ENCODE measurements around the gene CES4A.

The CES4A gene

GRCh38 chr16:67009158-67009557, 20.8 kb downstream of the CES4A start:
- H3K79me1 ChIP-seq (ENCODE audit: low read depth, low read length): no peaks in the 10 kb centered on the region
- no peak overlapping the region for H3K4me2 ChIP-seq (ENCODE audit: insufficient read depth, low read length, poor library complexity, severe bottlenecking)
- H2BK120ac ChIP-seq (ENCODE audit: low read depth, low read length): no peak overlapping the region
- H2AFZ ChIP-seq (ENCODE audit: low read length): no peak overlapping the region
- no CpG with 5 or more reads among the region's 1 CpG for WGBS, 2 donors (ENCODE audit: extremely low coverage in 2 of 2, insufficient read length in 2 of 2, insufficient replicate concordance in 1 of 2)
- no peak overlapping the region for H4K91ac ChIP-seq (ENCODE audit: low read depth, low read length, poor library complexity)
- no peak overlapping the region for H3K27ac ChIP-seq (replicated peaks; ENCODE audit: low read length)
- H4K8ac ChIP-seq (ENCODE audit: low read depth, low read length): no peak overlapping the region
- no peak overlapping the region for H3K4ac ChIP-seq (ENCODE audit: low read length)
- no peak overlapping the region for H2BK15ac ChIP-seq (ENCODE audit: low read length)
- H3K36me3 ChIP-seq (replicated peaks in 1 of 2; ENCODE audit: control insufficient read depth in 2 of 2, insufficient read depth in 2 of 2, low read length in 2 of 2): no peaks in the 10 kb centered on the region
- H3K4me3 ChIP-seq (ENCODE audit: low read length in 2 of 2): no peak overlapping the region
- no peak overlapping the region for H2BK12ac ChIP-seq (ENCODE audit: low read length)
- H3K23ac ChIP-seq (ENCODE audit: low read depth, low read length, poor library complexity): no peak overlapping the region
- H3K14ac ChIP-seq (ENCODE audit: low read length): no peak overlapping the region
- H2BK5ac ChIP-seq (ENCODE audit: low read length): no peak overlapping the region
- H2AK5ac ChIP-seq (ENCODE audit: low read depth, low read length): no peak overlapping the region
- DNase-seq (ENCODE audit: low spot score): no peak
- peaks cover 6 to 69% (median 13%) of the 10 kb centered on the region in 3 experiments for H3K27me3 ChIP-seq (ENCODE audit: control insufficient read depth in 3 of 3, insufficient read depth in 3 of 3, low read depth in 1 of 3, low read length in 3 of 3)
- no peaks in the 10 kb centered on the region for H3K9me3 ChIP-seq (replicated peaks in 1 of 2; ENCODE audit: control insufficient read depth in 2 of 2, insufficient read depth in 1 of 2, low read depth in 1 of 2, low read length in 2 of 2)
- peaks cover 4 to 7% of the 10 kb centered on the region in 2 donors for H3K4me1 ChIP-seq (ENCODE audit: control insufficient read depth in 2 of 2, insufficient read depth in 1 of 2, low read depth in 1 of 2, low read length in 2 of 2)
- H3K18ac ChIP-seq (ENCODE audit: low read length): no peak overlapping the region
- H3K9ac ChIP-seq (ENCODE audit: low read depth, low read length, poor library complexity): no peak overlapping the region

GRCh38 chr16:67011274-67011673, 22.9 kb downstream of the CES4A start:
- H2BK12ac ChIP-seq (ENCODE audit: low read length): no peak overlapping the region
- H3K18ac ChIP-seq (ENCODE audit: low read length): no peak overlapping the region
- H4K91ac ChIP-seq (ENCODE audit: low read depth, low read length, poor library complexity): no peak overlapping the region
- no peak overlapping the region for H2BK15ac ChIP-seq (ENCODE audit: low read length)
- no peak overlapping the region for H2BK120ac ChIP-seq (ENCODE audit: low read depth, low read length)
- H3K4me1 ChIP-seq (ENCODE audit: control insufficient read depth in 2 of 2, insufficient read depth in 1 of 2, low read depth in 1 of 2, low read length in 2 of 2): peaks cover 6 to 10% of the 10 kb centered on the region in 2 donors
- no peak overlapping the region for H2AK5ac ChIP-seq (ENCODE audit: low read depth, low read length)
- no peaks in the 10 kb centered on the region for H3K79me1 ChIP-seq (ENCODE audit: low read depth, low read length)
- H4K8ac ChIP-seq (ENCODE audit: low read depth, low read length): no peak overlapping the region
- H3K4me3 ChIP-seq (ENCODE audit: low read length in 2 of 2): no peak overlapping the region
- no peaks in the 10 kb centered on the region for H3K9me3 ChIP-seq (replicated peaks in 1 of 2; ENCODE audit: control insufficient read depth in 2 of 2, insufficient read depth in 1 of 2, low read depth in 1 of 2, low read length in 2 of 2)
- no peak for DNase-seq (ENCODE audit: low spot score)
- no peak overlapping the region for H2BK5ac ChIP-seq (ENCODE audit: low read length)
- H3K36me3 ChIP-seq (replicated peaks in 1 of 2; ENCODE audit: control insufficient read depth in 2 of 2, insufficient read depth in 2 of 2, low read length in 2 of 2): no peaks in the 10 kb centered on the region
- H3K9ac ChIP-seq (ENCODE audit: low read depth, low read length, poor library complexity): no peak overlapping the region
- peaks cover 13 to 78% (median 32%) of the 10 kb centered on the region in 3 experiments for H3K27me3 ChIP-seq (ENCODE audit: control insufficient read depth in 3 of 3, insufficient read depth in 3 of 3, low read depth in 1 of 3, low read length in 3 of 3)
- no peak overlapping the region for H3K4ac ChIP-seq (ENCODE audit: low read length)
- H3K14ac ChIP-seq (ENCODE audit: low read length): no peak overlapping the region
- H3K27ac ChIP-seq (replicated peaks; ENCODE audit: low read length): no peak overlapping the region
- H2AFZ ChIP-seq (ENCODE audit: low read length): no peak overlapping the region
- WGBS, 2 donors (ENCODE audit: extremely low coverage in 2 of 2, insufficient read length in 2 of 2, insufficient replicate concordance in 1 of 2): no CpG with 5 or more reads among the region's 2 CpGs
- no peak overlapping the region for H3K23ac ChIP-seq (ENCODE audit: low read depth, low read length, poor library complexity)
- H3K4me2 ChIP-seq (ENCODE audit: insufficient read depth, low read length, poor library complexity, severe bottlenecking): no peak overlapping the region

- H3K23ac ChIP-seq (ENCODE audit: low read depth, low read length, poor library complexity): peak overlapping the region; percentile 71
- peak overlapping the region; percentile 14 for H2AK5ac ChIP-seq (ENCODE audit: low read depth, low read length)
- H3K4ac ChIP-seq (ENCODE audit: low read length): no peak overlapping the region
- H2AFZ ChIP-seq (ENCODE audit: low read length): peak overlapping the region; percentile 87
- DNase-seq (ENCODE audit: low spot score): no peak
- H3K18ac ChIP-seq (ENCODE audit: low read length): peak overlapping the region; percentile 89
- H3K9me3 ChIP-seq (replicated peaks in 1 of 2; ENCODE audit: control insufficient read depth in 2 of 2, insufficient read depth in 1 of 2, low read depth in 1 of 2, low read length in 2 of 2): no peaks in the 10 kb centered on the region
- H4K91ac ChIP-seq (ENCODE audit: low read depth, low read length, poor library complexity): no peak overlapping the region
- H3K4me1 ChIP-seq (ENCODE audit: control insufficient read depth in 2 of 2, insufficient read depth in 1 of 2, low read depth in 1 of 2, low read length in 2 of 2): peaks cover 6 to 10% of the 10 kb centered on the region in 2 donors
- peak overlapping the region; percentile 64 for H3K14ac ChIP-seq (ENCODE audit: low read length)
- H3K27ac ChIP-seq (replicated peaks; ENCODE audit: low read length): no peak overlapping the region
- no peak overlapping the region for H2BK120ac ChIP-seq (ENCODE audit: low read depth, low read length)
- H2BK12ac ChIP-seq (ENCODE audit: low read length): peak overlapping the region; percentile 78
- no peak overlapping the region for H3K4me3 ChIP-seq (ENCODE audit: low read length in 2 of 2)
- peaks cover 13 to 82% (median 32%) of the 10 kb centered on the region in 3 experiments for H3K27me3 ChIP-seq (ENCODE audit: control insufficient read depth in 3 of 3, insufficient read depth in 3 of 3, low read depth in 1 of 3, low read length in 3 of 3)
- no CpG with 5 or more reads among the region's 21 CpGs for WGBS, 2 donors (ENCODE audit: extremely low coverage in 2 of 2, insufficient read length in 2 of 2, insufficient replicate concordance in 1 of 2)
- H3K36me3 ChIP-seq (replicated peaks in 1 of 2; ENCODE audit: control insufficient read depth in 2 of 2, insufficient read depth in 2 of 2, low read length in 2 of 2): no peaks in the 10 kb centered on the region
- no peak overlapping the region for H2BK5ac ChIP-seq (ENCODE audit: low read length)
- H2BK15ac ChIP-seq (ENCODE audit: low read length): peak overlapping the region; percentile 84
- H3K9ac ChIP-seq (ENCODE audit: low read depth, low read length, poor library complexity): peak overlapping the region; percentile 81
- peak overlapping the region; percentile 82 for H3K4me2 ChIP-seq (ENCODE audit: insufficient read depth, low read length, poor library complexity, severe bottlenecking)
- H3K79me1 ChIP-seq (ENCODE audit: low read depth, low read length): no peaks in the 10 kb centered on the region
- peak overlapping the region; percentile 23 for H4K8ac ChIP-seq (ENCODE audit: low read depth, low read length)
These were observed 24.9 kb downstream of the CES4A start for GRCh38 chr16:67013233-67013822.

GRCh38 chr16:67013823-67014633, 25.6 kb downstream of the CES4A start:
- peaks cover 13 to 75% (median 32%) of the 10 kb centered on the region in 3 experiments for H3K27me3 ChIP-seq (ENCODE audit: control insufficient read depth in 3 of 3, insufficient read depth in 3 of 3, low read depth in 1 of 3, low read length in 3 of 3)

More at GRCh38 chr16:67013823-67014633, 25.6 kb downstream of the CES4A start:
- peak overlapping the region; percentile 84 for H2BK15ac ChIP-seq (ENCODE audit: low read length)
- peak overlapping the region; percentile 89 for H3K18ac ChIP-seq (ENCODE audit: low read length)
- H2BK120ac ChIP-seq (ENCODE audit: low read depth, low read length): no peak overlapping the region
- no peak overlapping the region for H3K27ac ChIP-seq (replicated peaks; ENCODE audit: low read length)
- H3K4ac ChIP-seq (ENCODE audit: low read length): peak overlapping the region; percentile 76
- H2BK12ac ChIP-seq (ENCODE audit: low read length): peak overlapping the region; percentile 84
- peaks cover 6 to 10% of the 10 kb centered on the region in 2 donors for H3K4me1 ChIP-seq (ENCODE audit: control insufficient read depth in 2 of 2, insufficient read depth in 1 of 2, low read depth in 1 of 2, low read length in 2 of 2)
- peak overlapping the region; percentile 22 to 75 for H3K4me3 ChIP-seq (ENCODE audit: low read length in 2 of 2)
- peak overlapping the region; percentile 81 for H3K9ac ChIP-seq (ENCODE audit: low read depth, low read length, poor library complexity)
- peak overlapping the region; percentile 82 for H3K4me2 ChIP-seq (ENCODE audit: insufficient read depth, low read length, poor library complexity, severe bottlenecking)
- WGBS, 2 donors (ENCODE audit: extremely low coverage in 2 of 2, insufficient read length in 2 of 2, insufficient replicate concordance in 1 of 2): no CpG with 5 or more reads among the region's 70 CpGs
- H3K9me3 ChIP-seq (replicated peaks in 1 of 2; ENCODE audit: control insufficient read depth in 2 of 2, insufficient read depth in 1 of 2, low read depth in 1 of 2, low read length in 2 of 2): no peaks in the 10 kb centered on the region
- H3K79me1 ChIP-seq (ENCODE audit: low read depth, low read length): no peaks in the 10 kb centered on the region
- peak overlapping the region; percentile 87 for H2AFZ ChIP-seq (ENCODE audit: low read length)
- H2AK5ac ChIP-seq (ENCODE audit: low read depth, low read length): peak overlapping the region; percentile 96
- peak; percentile 44 for DNase-seq (ENCODE audit: low spot score)
- peak overlapping the region; percentile 24 for H2BK5ac ChIP-seq (ENCODE audit: low read length)
- no peaks in the 10 kb centered on the region for H3K36me3 ChIP-seq (replicated peaks in 1 of 2; ENCODE audit: control insufficient read depth in 2 of 2, insufficient read depth in 2 of 2, low read length in 2 of 2)
- peak overlapping the region; percentile 71 for H3K23ac ChIP-seq (ENCODE audit: low read depth, low read length, poor library complexity)
- H3K14ac ChIP-seq (ENCODE audit: low read length): peak overlapping the region; percentile 75
- H4K91ac ChIP-seq (ENCODE audit: low read depth, low read length, poor library complexity): peak overlapping the region; percentile 28
- peak overlapping the region; percentile 24 for H4K8ac ChIP-seq (ENCODE audit: low read depth, low read length)
